GM23338 (cell line): ENCODE results near the gene KDM5C. TPM values are rescaled to one million over a fixed set of nuclear protein-coding genes. Genes with fewer than 3 reads are reported as not detected.

ENCODE experiments used
- ATAC-seq: fragments of 200-7000 bp; cut with Tn5 transposase; 3 replicates; pipeline ENCODE4 v1.9.1; 2020
- DNase-seq: peaks from one replicate; pipeline ENCODE4 v3.0.0-alpha.2; 2015; ENCODE audit warnings: low spot score
- H2AFZ ChIP-seq: fragments of 200-600 bp; sonication (generic); 2 replicates; pipeline ENCODE4 v1.8.0; 2016; ENCODE audit warnings: antibody characterized with exemption, mild to moderate bottlenecking, moderate library complexity
- H3F3A ChIP-seq: fragments of 200-600 bp; sonication (generic); replicated peaks from 2 replicates; pipeline ENCODE4 v1.8.0; 2017; ENCODE audit warnings: antibody characterized with exemption, mixed run types, low read depth
- H3K27ac ChIP-seq: fragments of 200-600 bp; sonication (generic); 2 replicates; pipeline ENCODE4 v1.6.1; 2016; ENCODE audit warnings: low read depth
- H3K27me3 ChIP-seq: fragments of 200-600 bp; sonication (generic); 2 replicates; pipeline ENCODE4 v1.8.0; 2016; ENCODE audit warnings: mild to moderate bottlenecking, mixed run types, moderate library complexity; ENCODE audit not compliant: insufficient read depth
- H3K36me3 ChIP-seq: fragments of 200-600 bp; sonication (generic); 2 replicates; pipeline ENCODE4 v1.8.0; 2016; ENCODE audit warnings: mild to moderate bottlenecking; ENCODE audit not compliant: insufficient read depth
- H3K4me1 ChIP-seq: fragments of 200-600 bp; sonication (generic); 2 replicates; pipeline ENCODE4 v1.8.0; 2016; ENCODE audit warnings: mild to moderate bottlenecking, moderate library complexity; ENCODE audit not compliant: insufficient read depth
- H3K4me2 ChIP-seq: fragments of 200-600 bp; sonication (generic); 2 replicates; pipeline ENCODE4 v1.7.1; 2017; ENCODE audit warnings: mixed run types
- H3K4me3 ChIP-seq: fragments of 200-600 bp; sonication (generic); 2 replicates; pipeline ENCODE4 v1.6.1; 2016; ENCODE audit warnings: mixed run types
- H3K79me2 ChIP-seq: fragments of 200-600 bp; sonication (generic); replicated peaks from 2 replicates; pipeline ENCODE4 v1.8.0; 2017; ENCODE audit warnings: mild to moderate bottlenecking; ENCODE audit not compliant: insufficient read depth
- H3K9me2 ChIP-seq: fragments of 200-600 bp; sonication (generic); 2 replicates; pipeline ENCODE4 v1.8.0; 2017; ENCODE audit not compliant: insufficient read depth
- H4K20me1 ChIP-seq: fragments of 200-600 bp; sonication (generic); replicated peaks from 2 replicates; pipeline ENCODE4 v1.8.0; 2017; ENCODE audit warnings: mild to moderate bottlenecking; ENCODE audit not compliant: insufficient read depth
- H3K27ac Mint-ChIP-seq: 2 replicates; pipeline ENCODE4 v1.8.0; 2020; ENCODE audit warnings: inconsistent platforms, mild to moderate bottlenecking, moderate library complexity, mixed read lengths
- H3K27me3 Mint-ChIP-seq: 3 replicates; pipeline ENCODE4 v1.8.0; 2022; ENCODE audit warnings: low read depth, mild to moderate bottlenecking, moderate library complexity, mixed read lengths, inconsistent platforms; ENCODE audit not compliant: insufficient read depth, poor library complexity
- H3K36me3 Mint-ChIP-seq: 3 replicates; pipeline ENCODE4 v1.8.0; 2021; ENCODE audit warnings: low read depth, mild to moderate bottlenecking, inconsistent platforms, moderate library complexity, mixed read lengths
- H3K4me1 Mint-ChIP-seq: 3 replicates; pipeline ENCODE4 v1.8.0; 2020; ENCODE audit warnings: mild to moderate bottlenecking, inconsistent platforms, mixed read lengths
- H3K4me3 Mint-ChIP-seq: 3 replicates; pipeline ENCODE4 v1.8.0; 2021; ENCODE audit warnings: moderate library complexity, mild to moderate bottlenecking, inconsistent platforms, mixed read lengths
- H3K9me3 Mint-ChIP-seq: 3 replicates; pipeline ENCODE4 v1.8.0; 2020; ENCODE audit warnings: moderate library complexity, mild to moderate bottlenecking, inconsistent platforms, mixed read lengths
- CREB1 ChIP-seq: fragments of 250-450 bp; sonication (Bioruptor Pico); IDR thresholded peaks from 2 replicates; pipeline ENCODE4 v1.5.0; 2020; ENCODE audit warnings: low read depth, mild to moderate bottlenecking, moderate library complexity
- CTCF ChIP-seq, 2 experiments: fragments of 200-600 bp in 1 of 2; sonication (generic) in 1 of 2; conservative IDR thresholded peaks; 2 replicates each; pipeline versions ENCODE4 v1.5.1 to v1.6.1; 2016 to 2017; ENCODE audit warnings: antibody characterized with exemption in 2 of 2, low read depth in 2 of 2, mild to moderate bottlenecking in 2 of 2, moderate library complexity in 1 of 2
- ETS1 ChIP-seq: IDR thresholded peaks from 2 replicates; pipeline ENCODE4 v1.6.1; 2016; ENCODE audit warnings: antibody characterized with exemption
- EZH2 ChIP-seq: fragments of 200-600 bp; sonication (generic); IDR thresholded peaks from one replicate; pipeline ENCODE4 v1.8.0; 2017; ENCODE audit warnings: antibody characterized with exemption, mild to moderate bottlenecking, low read depth; ENCODE audit not compliant: unreplicated experiment
- EZH2phosphoT487 ChIP-seq: fragments of 200-600 bp; sonication (generic); IDR thresholded peaks from one replicate; pipeline ENCODE4 v1.8.1; 2018; ENCODE audit warnings: antibody characterized with exemption; ENCODE audit not compliant: unreplicated experiment
- JUNB ChIP-seq: IDR thresholded peaks from one replicate; pipeline ENCODE4 v1.6.1; 2016; ENCODE audit warnings: antibody characterized with exemption; ENCODE audit not compliant: unreplicated experiment
- NANOG ChIP-seq: IDR thresholded peaks from 2 replicates; pipeline ENCODE4 v1.6.1; 2016; ENCODE audit warnings: antibody characterized with exemption, borderline replicate concordance
- POLR2AphosphoS5 ChIP-seq: IDR thresholded peaks from 2 replicates; pipeline ENCODE4 v1.6.1; 2016; ENCODE audit warnings: antibody characterized with exemption, low read depth
- REST ChIP-seq: IDR thresholded peaks from one replicate; pipeline ENCODE4 v1.6.1; 2018; ENCODE audit warnings: antibody characterized with exemption; ENCODE audit not compliant: unreplicated experiment
- STAT1 ChIP-seq: IDR thresholded peaks from one replicate; pipeline ENCODE4 v1.6.1; 2016; ENCODE audit warnings: antibody characterized with exemption; ENCODE audit not compliant: unreplicated experiment
- ZNF114 ChIP-seq: fragments of 250-450 bp; sonication (Bioruptor Pico); IDR thresholded peaks from 2 replicates; pipeline ENCODE4 v1.5.0; 2020; ENCODE audit warnings: mild to moderate bottlenecking, moderate library complexity
- ZNF331 ChIP-seq: fragments of 250-450 bp; sonication (Bioruptor Pico); IDR thresholded peaks from 2 replicates; pipeline ENCODE4 v1.5.0; 2020; ENCODE audit warnings: low read depth, mild to moderate bottlenecking, moderate library complexity
- polyA plus RNA-seq: library from polyadenylated mRNA; unstranded; fragments of >200 nt; fragmentation: Nextera tagmentation; extraction: Ambion mirVana; gene quantifications from 2 replicates; pipeline ENCODE4 v1.2.1, GENCODE V29; 2016
- total RNA-seq: library from RNA; depleted of rRNA; stranded (reverse); fragments of >200 nt; shearing (Covaris generic); gene quantifications from 2 replicates; pipeline ENCODE4 v1.2.3, GENCODE V29; 2014
- TF ChIP-seq, protein P1 (sequence below): fragments of 250-450 bp; sonication (Bioruptor Pico); IDR thresholded peaks from 2 replicates; pipeline ENCODE4 v1.5.0; 2020; ENCODE audit warnings: mild to moderate bottlenecking, moderate library complexity

KDM5C gene
- total and polyA plus RNA-seq, 2 experiments from 2014 or later: 20.3 to 173 TPM

DNA sequence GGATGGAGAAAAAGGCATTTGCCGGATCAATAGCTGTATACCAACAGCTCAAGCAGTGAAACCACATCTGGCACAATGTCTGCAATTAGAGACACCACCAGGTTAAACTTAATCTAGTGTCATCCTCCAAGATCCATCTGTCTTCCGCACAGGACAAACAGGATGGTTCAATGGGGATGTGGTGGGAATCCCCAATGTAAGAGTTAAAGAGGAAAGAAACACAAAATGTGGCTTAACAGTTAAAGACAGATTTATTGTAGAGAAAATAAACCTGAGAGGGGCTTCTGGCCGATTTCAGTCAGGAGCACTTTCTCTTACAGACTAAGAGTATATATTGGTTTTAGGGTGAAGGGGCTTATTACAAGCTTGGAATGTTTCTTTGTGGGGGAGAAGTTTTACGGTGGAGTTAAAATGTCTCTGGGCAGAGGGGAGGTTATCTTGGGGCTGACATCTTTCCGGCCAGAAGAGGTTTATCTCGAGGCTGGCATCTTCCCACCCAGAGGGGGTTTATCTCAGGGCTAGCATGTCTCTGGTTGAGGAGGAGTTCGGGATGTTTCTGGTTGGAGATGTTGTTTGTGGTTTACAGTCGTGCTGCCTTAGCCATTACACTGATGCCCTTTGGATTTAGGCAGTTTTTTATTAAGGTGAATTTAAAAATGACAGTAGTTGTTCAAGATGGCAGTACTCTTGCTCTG is 69.3 kb downstream of the KDM5C start:
- H3K4me1 Mint-ChIP-seq: peaks cover 6% of the 10 kb centered on the region; the same call in 1 of the 3 replicates
- Histone ChIP-seq H3K4me3 (no peak overlapping the region), H3K9me2 (no peaks in the 10 kb centered on the region), H3K4me1 (no peaks in the 10 kb centered on the region), H2AFZ (no peak overlapping the region), H3K27me3 (no peaks in the 10 kb centered on the region), H3K79me2 (no peaks in the 10 kb centered on the region), H3K27ac (no peak overlapping the region), H3K4me2 (no peak overlapping the region), H3K36me3 (no peaks in the 10 kb centered on the region), H3F3A (no peaks in the 10 kb centered on the region), H4K20me1 (no peaks in the 10 kb centered on the region)
- DNase-seq: no peak
- no peak overlapping the region for H3K27ac Mint-ChIP-seq
- H3K27me3 Mint-ChIP-seq: no peaks in the 10 kb centered on the region
- H3K9me3 Mint-ChIP-seq: peaks cover 25% of the 10 kb centered on the region
- ATAC-seq: no peak
- TF ChIP-seq, protein P1, sequence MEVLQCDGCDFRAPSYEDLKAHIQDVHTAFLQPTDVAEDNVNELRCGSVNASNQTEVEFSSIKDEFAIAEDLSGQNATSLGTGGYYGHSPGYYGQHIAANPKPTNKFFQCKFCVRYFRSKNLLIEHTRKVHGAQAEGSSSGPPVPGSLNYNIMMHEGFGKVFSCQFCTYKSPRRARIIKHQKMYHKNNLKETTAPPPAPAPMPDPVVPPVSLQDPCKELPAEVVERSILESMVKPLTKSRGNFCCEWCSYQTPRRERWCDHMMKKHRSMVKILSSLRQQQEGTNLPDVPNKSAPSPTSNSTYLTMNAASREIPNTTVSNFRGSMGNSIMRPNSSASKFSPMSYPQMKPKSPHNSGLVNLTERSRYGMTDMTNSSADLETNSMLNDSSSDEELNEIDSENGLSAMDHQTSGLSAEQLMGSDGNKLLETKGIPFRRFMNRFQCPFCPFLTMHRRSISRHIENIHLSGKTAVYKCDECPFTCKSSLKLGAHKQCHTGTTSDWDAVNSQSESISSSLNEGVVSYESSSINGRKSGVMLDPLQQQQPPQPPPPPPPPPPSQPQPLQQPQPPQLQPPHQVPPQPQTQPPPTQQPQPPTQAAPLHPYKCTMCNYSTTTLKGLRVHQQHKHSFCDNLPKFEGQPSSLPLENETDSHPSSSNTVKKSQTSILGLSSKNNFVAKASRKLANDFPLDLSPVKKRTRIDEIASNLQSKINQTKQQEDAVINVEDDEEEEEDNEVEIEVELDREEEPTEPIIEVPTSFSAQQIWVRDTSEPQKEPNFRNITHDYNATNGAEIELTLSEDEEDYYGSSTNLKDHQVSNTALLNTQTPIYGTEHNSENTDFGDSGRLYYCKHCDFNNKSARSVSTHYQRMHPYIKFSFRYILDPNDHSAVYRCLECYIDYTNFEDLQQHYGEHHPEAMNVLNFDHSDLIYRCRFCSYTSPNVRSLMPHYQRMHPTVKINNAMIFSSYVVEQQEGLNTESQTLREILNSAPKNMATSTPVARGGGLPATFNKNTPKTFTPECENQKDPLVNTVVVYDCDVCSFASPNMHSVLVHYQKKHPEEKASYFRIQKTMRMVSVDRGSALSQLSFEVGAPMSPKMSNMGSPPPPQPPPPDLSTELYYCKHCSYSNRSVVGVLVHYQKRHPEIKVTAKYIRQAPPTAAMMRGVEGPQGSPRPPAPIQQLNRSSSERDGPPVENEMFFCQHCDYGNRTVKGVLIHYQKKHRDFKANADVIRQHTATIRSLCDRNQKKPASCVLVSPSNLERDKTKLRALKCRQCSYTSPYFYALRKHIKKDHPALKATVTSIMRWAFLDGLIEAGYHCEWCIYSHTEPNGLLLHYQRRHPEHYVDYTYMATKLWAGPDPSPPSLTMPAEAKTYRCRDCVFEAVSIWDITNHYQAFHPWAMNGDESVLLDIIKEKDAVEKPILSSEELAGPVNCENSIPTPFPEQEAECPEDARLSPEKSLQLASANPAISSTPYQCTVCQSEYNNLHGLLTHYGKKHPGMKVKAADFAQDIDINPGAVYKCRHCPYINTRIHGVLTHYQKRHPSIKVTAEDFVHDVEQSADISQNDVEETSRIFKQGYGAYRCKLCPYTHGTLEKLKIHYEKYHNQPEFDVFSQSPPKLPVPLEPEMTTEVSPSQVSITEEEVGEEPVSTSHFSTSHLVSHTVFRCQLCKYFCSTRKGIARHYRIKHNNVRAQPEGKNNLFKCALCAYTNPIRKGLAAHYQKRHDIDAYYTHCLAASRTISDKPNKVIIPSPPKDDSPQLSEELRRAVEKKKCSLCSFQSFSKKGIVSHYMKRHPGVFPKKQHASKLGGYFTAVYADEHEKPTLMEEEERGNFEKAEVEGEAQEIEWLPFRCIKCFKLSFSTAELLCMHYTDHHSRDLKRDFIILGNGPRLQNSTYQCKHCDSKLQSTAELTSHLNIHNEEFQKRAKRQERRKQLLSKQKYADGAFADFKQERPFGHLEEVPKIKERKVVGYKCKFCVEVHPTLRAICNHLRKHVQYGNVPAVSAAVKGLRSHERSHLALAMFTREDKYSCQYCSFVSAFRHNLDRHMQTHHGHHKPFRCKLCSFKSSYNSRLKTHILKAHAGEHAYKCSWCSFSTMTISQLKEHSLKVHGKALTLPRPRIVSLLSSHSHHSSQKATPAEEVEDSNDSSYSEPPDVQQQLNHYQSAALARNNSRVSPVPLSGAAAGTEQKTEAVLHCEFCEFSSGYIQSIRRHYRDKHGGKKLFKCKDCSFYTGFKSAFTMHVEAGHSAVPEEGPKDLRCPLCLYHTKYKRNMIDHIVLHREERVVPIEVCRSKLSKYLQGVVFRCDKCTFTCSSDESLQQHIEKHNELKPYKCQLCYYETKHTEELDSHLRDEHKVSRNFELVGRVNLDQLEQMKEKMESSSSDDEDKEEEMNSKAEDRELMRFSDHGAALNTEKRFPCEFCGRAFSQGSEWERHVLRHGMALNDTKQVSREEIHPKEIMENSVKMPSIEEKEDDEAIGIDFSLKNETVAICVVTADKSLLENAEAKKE (CRISPR knock-in tag): no peak
- TF ChIP-seq POLR2AphosphoS5: no peak
- TF ChIP-seq STAT1: no peak
- TF ChIP-seq EZH2: no peak
- no peak for TF ChIP-seq ZNF331 (CRISPR knock-in tag)
- no peak for TF ChIP-seq EZH2phosphoT487
- no peak for TF ChIP-seq JUNB
- no peak for TF ChIP-seq CREB1 (CRISPR knock-in tag)
- TF ChIP-seq REST: no peak
- TF ChIP-seq NANOG: no peak
- TF ChIP-seq CTCF (conservative IDR thresholded peaks at IDR 0.05; ENCODE audit: low read depth in 2 of 2): no peak
- TF ChIP-seq ZNF114 (CRISPR knock-in tag): no peak
- no peak for TF ChIP-seq ETS1
- peaks cover 30% of the 10 kb centered on the region for H3K36me3 Mint-ChIP-seq
- H3K4me3 Mint-ChIP-seq: no peak overlapping the region
